IMR-90 (cell line): ENCODE measurements around the gene CCND3. TPM values are rescaled to one million over a fixed set of nuclear protein-coding genes. Genes with fewer than 3 reads are reported as not detected.
A peak's percentile ranks its signal among the peaks of the same experiment; 100 is the strongest.

Experiments
- ATAC-seq: fragments of 200-7000 bp; cut with Tn5 transposase; 2 replicates; pipeline ENCODE4 v1.9.1; 2020; ENCODE audit warnings: low read depth, mild to moderate bottlenecking, moderate library complexity
- BruUV-seq: library from RNA; stranded (reverse); fragments of 400-500 nt; replicated peaks from 2 replicates; lab custom pipeline; 2021; lab: Mats Ljungman, UMichigan
- CTCF ChIA-PET: fragments of 300-600 bp; formaldehyde crosslinking; extraction: SDS; loops from one replicate; lab custom pipeline; 2021; ENCODE audit warnings: antibody characterized with exemption; lab: Yijun Ruan, JAX
- POLR2A ChIA-PET: fragments of 300-600 bp; sonication (Branson Sonifier 250); formaldehyde crosslinking; loops from one replicate; lab custom pipeline; 2022; ENCODE audit warnings: antibody characterized with exemption; ENCODE audit not compliant: unreplicated experiment; lab: Charles Lee
- DNase-seq: peaks from one replicate; pipeline ENCODE4 v3.0.0; 2013
- H2AFZ ChIP-seq: replicated peaks from 2 replicates; pipeline ENCODE3; 2013; ENCODE audit warnings: low read length, mild to moderate bottlenecking; ENCODE audit not compliant: poor library complexity
- H2AK5ac ChIP-seq: 2 replicates; pipeline ENCODE4 v1.6.1; 2013; ENCODE audit warnings: low read depth, low read length, inconsistent platforms
- H2AK9ac ChIP-seq: replicated peaks from 2 replicates; pipeline ENCODE3; 2013; ENCODE audit warnings: mild to moderate bottlenecking, low read depth, low read length, moderate library complexity; ENCODE audit not compliant: poor library complexity
- H2BK120ac ChIP-seq: 2 replicates; pipeline ENCODE4 v1.6.1; 2013; ENCODE audit warnings: low read depth, low read length, inconsistent platforms
- H2BK15ac ChIP-seq: 3 replicates; pipeline ENCODE4 v1.6.1; 2013; ENCODE audit warnings: low read depth, low read length, inconsistent platforms
- H2BK20ac ChIP-seq: 2 replicates; pipeline ENCODE4 v1.6.1; 2013; ENCODE audit warnings: low read depth, mild to moderate bottlenecking, inconsistent platforms, low read length, moderate library complexity
- H2BK5ac ChIP-seq: 2 replicates; pipeline ENCODE4 v1.6.1; 2013; ENCODE audit warnings: mild to moderate bottlenecking, low read depth, low read length, inconsistent platforms; ENCODE audit not compliant: poor library complexity, severe bottlenecking
- H3K14ac ChIP-seq: replicated peaks from 2 replicates; pipeline ENCODE4 v1.6.1; 2013; ENCODE audit warnings: low read depth, low read length, inconsistent platforms
- H3K18ac ChIP-seq: 2 replicates; pipeline ENCODE4 v1.6.1; 2013; ENCODE audit warnings: low read depth, low read length, control low read depth
- H3K23ac ChIP-seq: 2 replicates; pipeline ENCODE4 v1.6.1; 2013; ENCODE audit warnings: low read depth, low read length, inconsistent platforms
- H3K27ac ChIP-seq: 2 replicates; pipeline ENCODE4 v1.5.1; 2013; ENCODE audit warnings: mild to moderate bottlenecking, control low read depth, low read length; ENCODE audit not compliant: insufficient read depth
- H3K27me3 ChIP-seq: 2 replicates; pipeline ENCODE4 v1.6.1; 2013; ENCODE audit warnings: low read length; ENCODE audit not compliant: control insufficient read depth, insufficient read depth
- H3K36me3 ChIP-seq: 2 replicates; pipeline ENCODE4 v1.6.1; 2013; ENCODE audit warnings: low read length, mixed read lengths; ENCODE audit not compliant: control insufficient read depth, insufficient read depth
- H3K4ac ChIP-seq: 2 replicates; pipeline ENCODE4 v1.6.1; 2013; ENCODE audit warnings: low read depth, low read length, inconsistent platforms
- H3K4me1 ChIP-seq: 2 replicates; pipeline ENCODE4 v1.6.1; 2013; ENCODE audit warnings: low read length, mixed read lengths; ENCODE audit not compliant: control insufficient read depth, insufficient read depth
- H3K4me2 ChIP-seq: 2 replicates; pipeline ENCODE4 v1.6.1; 2013; ENCODE audit warnings: low read depth, mild to moderate bottlenecking, control low read depth, low read length, moderate library complexity
- H3K4me3 ChIP-seq: 2 replicates; pipeline ENCODE4 v1.5.1; 2013; ENCODE audit warnings: low read depth, mild to moderate bottlenecking, control low read depth, low read length, moderate library complexity; ENCODE audit not compliant: insufficient read depth
- H3K56ac ChIP-seq: 2 replicates; pipeline ENCODE4 v1.6.1; 2013; ENCODE audit warnings: low read length, inconsistent platforms; ENCODE audit not compliant: insufficient read depth; ENCODE audit errors: extremely low read depth
- H3K79me1 ChIP-seq, 2 experiments: 2 replicates each; pipeline ENCODE4 v1.6.1; 2013; ENCODE audit warnings: low read length in 2 of 2, inconsistent platforms in 1 of 2, low read depth in 1 of 2
- H3K9ac ChIP-seq: 2 replicates; pipeline ENCODE4 v1.6.1; 2013; ENCODE audit warnings: low read depth, low read length, control low read depth
- H3K9me1 ChIP-seq: 2 replicates; pipeline ENCODE4 v1.6.1; 2013; ENCODE audit warnings: low read length, inconsistent platforms; ENCODE audit not compliant: insufficient read depth
- H3K9me3 ChIP-seq: 2 replicates; pipeline ENCODE4 v1.6.1; 2013; ENCODE audit warnings: low read length; ENCODE audit not compliant: control insufficient read depth, insufficient read depth
- H4K20me1 ChIP-seq: 2 replicates; pipeline ENCODE4 v1.6.1; 2013; ENCODE audit warnings: low read length, inconsistent platforms; ENCODE audit not compliant: insufficient read depth
- H4K5ac ChIP-seq: 2 replicates; pipeline ENCODE4 v1.6.1; 2013; ENCODE audit warnings: mild to moderate bottlenecking, low read depth, low read length, control low read depth
- H4K8ac ChIP-seq, 2 experiments: 2 replicates each; pipeline ENCODE4 v1.6.1; 2013; ENCODE audit warnings: low read depth in 2 of 2, low read length in 2 of 2, control low read depth in 1 of 2, inconsistent platforms in 1 of 2
- H4K91ac ChIP-seq: 2 replicates; pipeline ENCODE4 v1.6.1; 2013; ENCODE audit warnings: low read depth, low read length, inconsistent platforms; ENCODE audit not compliant: insufficient read depth
- BHLHE40 ChIP-seq: fragments of 150-350 bp; IDR thresholded peaks from 2 replicates; pipeline ENCODE4 v1.6.1; 2016; ENCODE audit warnings: mild to moderate bottlenecking, low read depth, low read length
- CEBPB ChIP-seq: IDR thresholded peaks from 2 replicates; pipeline ENCODE4 v1.6.1; 2012; ENCODE audit warnings: low read depth, low read length, improper control_type of control experiment
- CHD1 ChIP-seq: IDR thresholded peaks from 2 replicates; pipeline ENCODE4 v1.6.1; 2012; ENCODE audit warnings: low read depth, low read length, improper control_type of control experiment
- FOS ChIP-seq: fragments of 150-350 bp; IDR thresholded peaks from 2 replicates; pipeline ENCODE4 v1.6.1; 2016; ENCODE audit warnings: low read depth, low read length
- MAFK ChIP-seq: IDR thresholded peaks from 2 replicates; pipeline ENCODE4 v1.6.1; 2012; ENCODE audit warnings: low read depth, low read length, improper control_type of control experiment
- MAZ ChIP-seq: IDR thresholded peaks from 2 replicates; pipeline ENCODE4 v1.6.1; 2012; ENCODE audit warnings: low read depth, mild to moderate bottlenecking, low read length, improper control_type of control experiment, moderate library complexity, borderline replicate concordance
- MXI1 ChIP-seq: IDR thresholded peaks from 2 replicates; pipeline ENCODE4 v1.6.1; 2012; ENCODE audit warnings: low read depth, mild to moderate bottlenecking, low read length, moderate library complexity, borderline replicate concordance
- NFE2L2 ChIP-seq: fragments of 150-350 bp; IDR thresholded peaks from 2 replicates; pipeline ENCODE4 v1.6.1; 2016; ENCODE audit warnings: low read depth, mild to moderate bottlenecking, low read length
- POLR2A ChIP-seq: IDR thresholded peaks from 2 replicates; pipeline ENCODE4 v1.6.1; 2012; ENCODE audit warnings: mild to moderate bottlenecking, low read depth, low read length
- RAD21 ChIP-seq: IDR thresholded peaks from 2 replicates; pipeline ENCODE4 v1.6.1; 2012; ENCODE audit warnings: low read length, improper control_type of control experiment
- RCOR1 ChIP-seq: IDR thresholded peaks from 2 replicates; pipeline ENCODE4 v1.6.1; 2012; ENCODE audit warnings: mild to moderate bottlenecking, low read length, improper control_type of control experiment; ENCODE audit not compliant: insufficient replicate concordance
- RFX5 ChIP-seq: IDR thresholded peaks from 2 replicates; pipeline ENCODE4 v1.8.0; 2012; ENCODE audit warnings: low read depth, mild to moderate bottlenecking, low read length, moderate library complexity
- SMC3 ChIP-seq: fragments of 150-350 bp; IDR thresholded peaks from 2 replicates; pipeline ENCODE4 v1.6.1; 2016; ENCODE audit warnings: low read depth, mild to moderate bottlenecking, antibody characterized with exemption, low read length, moderate library complexity
- WGBS, 2 experiments: methylation state at CpG; one replicate each; pipeline versions ENCODE4 v1.1.5 to v1.1.7; 2013; ENCODE audit warnings: missing lambda C conversion rate in 2 of 2; ENCODE audit not compliant: insufficient read length in 1 of 2; ENCODE audit errors: extremely low coverage in 2 of 2; 5-methylcytosine and 5-hydroxymethylcytosine counted together
- dilution Hi-C: fragments of 300-500 bp; cut with HindIII; formaldehyde crosslinking; loops from one replicate; pipeline ENCODE4 v1.14.3; 2018; ENCODE audit warnings: low sequenced_read_pairs; ENCODE audit not compliant: unreplicated experiment
- in situ Hi-C: fragments of 300-500 bp; cut with MboI; formaldehyde crosslinking; loops from 3 replicates; pipeline ENCODE4 v1.14.3; 2019; ENCODE audit warnings: low sequenced_read_pairs, inconsistent platforms, mixed read lengths
- intact Hi-C: fragments of 100-400 bp; cut with micrococcal nuclease; formaldehyde crosslinking; loops from 2 replicates; pipeline ENCODE4 v1.10.0; 2022
- polyA plus RNA-seq, 3 experiments: library from polyadenylated mRNA; depleted of rRNA; stranded (reverse); fragments of >200 nt; gene quantifications; 2 replicates each; pipeline ENCODE4 v1.2.3, GENCODE V29; 2012; ENCODE audit warnings: low replicate concordance in 1 of 3
- total RNA-seq: library from RNA; depleted of rRNA; stranded (reverse); fragments of >200 nt; gene quantifications from 2 replicates; pipeline ENCODE4 v1.2.3, GENCODE V29; 2012
- TF ChIP-seq, protein P1 (sequence below): conservative IDR thresholded peaks from 2 replicates; pipeline ENCODE4 v1.5.1; 2012; ENCODE audit warnings: mild to moderate bottlenecking, low read depth, low read length, improper control_type of control experiment
- TF ChIP-seq, protein P2 (sequence below): fragments of 150-350 bp; IDR thresholded peaks from 2 replicates; pipeline ENCODE4 v1.6.1; 2017; ENCODE audit warnings: mild to moderate bottlenecking, antibody characterized with exemption, low read length, low read depth
- TF ChIP-seq, protein P3 (sequence below): fragments of 150-350 bp; IDR thresholded peaks from 2 replicates; pipeline ENCODE4 v1.6.1; 2016; ENCODE audit warnings: low read depth, mild to moderate bottlenecking, low read length, moderate library complexity, borderline replicate concordance

Gene CCND3
- total and polyA plus RNA-seq, 2 of the 4 experiments (the other 2 are of a cell fraction) = 19.2 to 61.9 TPM

DNA sequence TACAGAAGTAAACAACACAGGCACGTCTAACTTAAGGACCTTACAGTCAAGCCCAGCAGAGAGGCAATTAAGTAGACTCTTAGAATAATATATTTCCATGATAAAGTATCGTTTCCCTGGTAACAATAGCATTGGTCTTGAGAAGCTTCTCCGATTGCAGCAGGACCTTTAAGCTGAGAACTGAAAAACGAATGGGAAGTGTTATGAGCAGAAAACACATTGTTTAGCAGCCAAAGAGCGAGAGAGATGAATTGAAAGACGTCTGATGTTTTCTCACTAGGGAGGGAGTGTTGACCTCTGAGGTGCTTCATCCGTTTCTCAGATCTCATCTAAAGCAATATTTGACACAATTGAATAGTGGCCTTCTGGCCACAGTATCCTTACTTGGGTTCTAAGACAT, 19.5 kb downstream of the CCND3 start:
- ChIA-PET CTCF (interaction anchor here (1.2 to 1.5 kb wide), 2 partner anchors 121 to 122 kb away, joined by 4 to 5 read pairs; no protein-coding TSS in a partner anchor), POLR2A (no interaction called here)
- H3K4me2 ChIP-seq = peak overlapping the region; percentile 80
- no peak overlapping the region for H4K91ac ChIP-seq
- H3K4me3 ChIP-seq = peak overlapping the region; percentile 93
- peaks cover 11% of the 10 kb centered on the region for H3K4me1 ChIP-seq
- H3K18ac ChIP-seq = no peak overlapping the region
- H2BK5ac ChIP-seq = no peak overlapping the region
- H3K79me1 ChIP-seq = peaks cover 14 to 61% of the 10 kb centered on the region in 2 experiments; a peak in 3 of 4 replicates
- no peak overlapping the region for H3K27ac ChIP-seq
- dilution Hi-C loops = loop anchor here (10.0 kb wide), 1 partner anchor 123 kb away; no protein-coding TSS in a partner anchor
- peak overlapping the region; percentile 51; the same call in 1 of the 2 replicates for H3K14ac ChIP-seq
- no peak overlapping the region for H2AFZ ChIP-seq
- H3K36me3 ChIP-seq = peaks cover 6% of the 10 kb centered on the region
- H4K20me1 ChIP-seq = peaks cover 13% of the 10 kb centered on the region
- H4K8ac ChIP-seq = peak overlapping the region; percentile 74 to 98; a peak in 2 of 4 replicates
- 0 out of 3 replicates have a peak overlapping the region, but pooled peaks have one; percentile 4 for H2BK15ac ChIP-seq
- H3K27me3 ChIP-seq = no peaks in the 10 kb centered on the region
- in situ Hi-C loops = no loop called here
- no peak for DNase-seq
- no peak overlapping the region; the same call in 1 of the 2 replicates for H4K5ac ChIP-seq
- WGBS, 2 experiments = 0% methylated on average over 3 of the region's 7 CpGs; no CpG with 5 or more reads in 1 of the 2 experiments
- TF ChIP-seq, protein P1, sequence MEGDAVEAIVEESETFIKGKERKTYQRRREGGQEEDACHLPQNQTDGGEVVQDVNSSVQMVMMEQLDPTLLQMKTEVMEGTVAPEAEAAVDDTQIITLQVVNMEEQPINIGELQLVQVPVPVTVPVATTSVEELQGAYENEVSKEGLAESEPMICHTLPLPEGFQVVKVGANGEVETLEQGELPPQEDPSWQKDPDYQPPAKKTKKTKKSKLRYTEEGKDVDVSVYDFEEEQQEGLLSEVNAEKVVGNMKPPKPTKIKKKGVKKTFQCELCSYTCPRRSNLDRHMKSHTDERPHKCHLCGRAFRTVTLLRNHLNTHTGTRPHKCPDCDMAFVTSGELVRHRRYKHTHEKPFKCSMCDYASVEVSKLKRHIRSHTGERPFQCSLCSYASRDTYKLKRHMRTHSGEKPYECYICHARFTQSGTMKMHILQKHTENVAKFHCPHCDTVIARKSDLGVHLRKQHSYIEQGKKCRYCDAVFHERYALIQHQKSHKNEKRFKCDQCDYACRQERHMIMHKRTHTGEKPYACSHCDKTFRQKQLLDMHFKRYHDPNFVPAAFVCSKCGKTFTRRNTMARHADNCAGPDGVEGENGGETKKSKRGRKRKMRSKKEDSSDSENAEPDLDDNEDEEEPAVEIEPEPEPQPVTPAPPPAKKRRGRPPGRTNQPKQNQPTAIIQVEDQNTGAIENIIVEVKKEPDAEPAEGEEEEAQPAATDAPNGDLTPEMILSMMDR = no peak
- TF ChIP-seq POLR2A (no peak), MAFK (no peak), CHD1 (no peak), BHLHE40 (no peak), NFE2L2 (no peak), SMC3 (no peak), MXI1 (no peak), RAD21 (no peak), RFX5 (no peak), FOS (no peak), MAZ (no peak), CEBPB (no peak), RCOR1 (no peak)
- TF ChIP-seq, protein P2, sequence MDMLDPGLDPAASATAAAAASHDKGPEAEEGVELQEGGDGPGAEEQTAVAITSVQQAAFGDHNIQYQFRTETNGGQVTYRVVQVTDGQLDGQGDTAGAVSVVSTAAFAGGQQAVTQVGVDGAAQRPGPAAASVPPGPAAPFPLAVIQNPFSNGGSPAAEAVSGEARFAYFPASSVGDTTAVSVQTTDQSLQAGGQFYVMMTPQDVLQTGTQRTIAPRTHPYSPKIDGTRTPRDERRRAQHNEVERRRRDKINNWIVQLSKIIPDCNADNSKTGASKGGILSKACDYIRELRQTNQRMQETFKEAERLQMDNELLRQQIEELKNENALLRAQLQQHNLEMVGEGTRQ = no peak
- TF ChIP-seq, protein P3, sequence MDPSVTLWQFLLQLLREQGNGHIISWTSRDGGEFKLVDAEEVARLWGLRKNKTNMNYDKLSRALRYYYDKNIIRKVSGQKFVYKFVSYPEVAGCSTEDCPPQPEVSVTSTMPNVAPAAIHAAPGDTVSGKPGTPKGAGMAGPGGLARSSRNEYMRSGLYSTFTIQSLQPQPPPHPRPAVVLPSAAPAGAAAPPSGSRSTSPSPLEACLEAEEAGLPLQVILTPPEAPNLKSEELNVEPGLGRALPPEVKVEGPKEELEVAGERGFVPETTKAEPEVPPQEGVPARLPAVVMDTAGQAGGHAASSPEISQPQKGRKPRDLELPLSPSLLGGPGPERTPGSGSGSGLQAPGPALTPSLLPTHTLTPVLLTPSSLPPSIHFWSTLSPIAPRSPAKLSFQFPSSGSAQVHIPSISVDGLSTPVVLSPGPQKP = no peak
- H3K23ac ChIP-seq = peak overlapping the region; percentile 82
- intact Hi-C loops = loop anchor here (2.0 to 5.0 kb wide), 2 partner anchors 15 to 120 kb away; no protein-coding TSS in a partner anchor
- H3K9ac ChIP-seq = peak overlapping the region; percentile 74
- peaks cover 15% of the 10 kb centered on the region; the same call in 1 of the 2 replicates for H3K9me1 ChIP-seq
- H2BK20ac ChIP-seq = no peak overlapping the region
- peak overlapping the region; percentile 67; the same call in 1 of the 2 replicates for H2AK5ac ChIP-seq
- peak overlapping the region; percentile 100 for H2AK9ac ChIP-seq
- no TSS peak for BruUV-seq
- no peak for ATAC-seq
- H3K9me3 ChIP-seq = no peaks in the 10 kb centered on the region
- H2BK120ac ChIP-seq = no peak overlapping the region
- peak overlapping the region; percentile 78 for H3K4ac ChIP-seq
- H3K56ac ChIP-seq = peak overlapping the region; percentile 68
